Measurements from ENCODE around the gene KCNIP4. TPM values are rescaled to one million over a fixed set of nuclear protein-coding genes. Genes with fewer than 3 reads are reported as not detected.
"Not testable (repeated sequence)": the region's sequence is repeated elsewhere in the genome, so short reads cannot be mapped to it uniquely, and the experiment has no call there.

KCNIP4 gene
- total and polyA plus RNA-seq, 7 donors: 0.03 TPM; not detected in 6

GRCh38 chr4:21374641-21375368, 573.8 kb downstream of the KCNIP4 start:
- intact Hi-C loops (cut with DNase I): no loop called here
- 68 to 83% (median 73%) methylated on average over 2 of the region's 2 CpGs for WGBS, 3 donors

GRCh38 chr4:21367567-21367966, 581.0 kb downstream of the KCNIP4 start:
- Histone ChIP-seq H3K27ac (no peak overlapping the region), H3K9me3 (no peaks in the 10 kb centered on the region), H3K36me3 (ENCODE audit: insufficient read depth in 1 of 2, low read depth in 1 of 2) (no peaks in the 10 kb centered on the region), H3K27me3 (ENCODE audit: insufficient read depth in 3 of 3, low read length in 2 of 3) (peaks cover 0 to 1% (median 0%) of the 10 kb centered on the region in 3 donors), H3K4me3 (no peak overlapping the region), H3K4me1 (no peaks in the 10 kb centered on the region)
- ATAC-seq (no peak), DNase-seq (no peak)
- no peak for TF ChIP-seq CTCF (IDR thresholded peaks at IDR 0.05)
- intact Hi-C loops (cut with DNase I): no loop called here
- 52 to 75% (median 53%) methylated on average over 2 of the region's 2 CpGs for WGBS, 3 donors

More at GRCh38 chr4:21374641-21375368, 573.8 kb downstream of the KCNIP4 start:
- no peak overlapping the region for H3K27ac ChIP-seq
- H3K9me3 ChIP-seq: no peaks in the 10 kb centered on the region
- TF ChIP-seq CTCF (IDR thresholded peaks at IDR 0.05): no peak
- no peak overlapping the region for H3K4me3 ChIP-seq
- no peak for DNase-seq
- no peak for ATAC-seq
- H3K27me3 ChIP-seq (ENCODE audit: insufficient read depth in 3 of 3, low read length in 2 of 3): no peaks in the 10 kb centered on the region
- H3K36me3 ChIP-seq (ENCODE audit: insufficient read depth in 1 of 2, low read depth in 1 of 2): no peaks in the 10 kb centered on the region
- H3K4me1 ChIP-seq: no peaks in the 10 kb centered on the region

- H3K36me3 ChIP-seq (ENCODE audit: insufficient read depth in 1 of 2, low read depth in 1 of 2): no peaks in the 10 kb centered on the region
- ATAC-seq (no peak), DNase-seq (no peak)
- no peak overlapping the region for H3K4me3 ChIP-seq
- WGBS, 3 donors: 24 to 60% (median 43%) methylated on average over 1 of the region's 1 CpG
- H3K9me3 ChIP-seq: no peaks in the 10 kb centered on the region
- H3K27me3 ChIP-seq (ENCODE audit: insufficient read depth in 3 of 3, low read length in 2 of 3): peaks cover 0 to 1% (median 0%) of the 10 kb centered on the region in 3 donors
- H3K4me1 ChIP-seq: no peaks in the 10 kb centered on the region
- H3K27ac ChIP-seq: no peak overlapping the region
- TF ChIP-seq CTCF (IDR thresholded peaks at IDR 0.05): no peak
- intact Hi-C loops (cut with DNase I): no loop called here
Observed at GRCh38 chr4:21366840-21367239, 581.7 kb downstream of the KCNIP4 start.

- DNase-seq (no peak), ATAC-seq (no peak)
- H3K4me3 ChIP-seq: no peak overlapping the region
- no peaks in the 10 kb centered on the region for H3K36me3 ChIP-seq (ENCODE audit: insufficient read depth in 1 of 2, low read depth in 1 of 2)
- intact Hi-C loops (cut with DNase I): no loop called here
- peaks cover 0 to 1% (median 0%) of the 10 kb centered on the region in 3 donors for H3K27me3 ChIP-seq (ENCODE audit: insufficient read depth in 3 of 3, low read length in 2 of 3)
- no peaks in the 10 kb centered on the region for H3K9me3 ChIP-seq
- no peaks in the 10 kb centered on the region for H3K4me1 ChIP-seq
- H3K27ac ChIP-seq: no peak overlapping the region
- WGBS, 3 donors: 37 to 39% (median 38%) methylated on average over 2 of the region's 2 CpGs
- no peak for TF ChIP-seq CTCF (IDR thresholded peaks at IDR 0.05)
Observed at GRCh38 chr4:21366312-21366711, 582.3 kb downstream of the KCNIP4 start.

- H3K36me3 ChIP-seq (ENCODE audit: insufficient read depth in 1 of 2, low read depth in 1 of 2): no peaks in the 10 kb centered on the region
- H3K27ac ChIP-seq: no peak overlapping the region
- intact Hi-C loops (cut with DNase I): no loop called here
- no peak overlapping the region for H3K4me3 ChIP-seq
- H3K4me1 ChIP-seq: no peaks in the 10 kb centered on the region
- no peak for ATAC-seq
- H3K9me3 ChIP-seq: no peaks in the 10 kb centered on the region
- DNase-seq: no peak
- TF ChIP-seq CTCF (IDR thresholded peaks at IDR 0.05): no peak
- H3K27me3 ChIP-seq (ENCODE audit: insufficient read depth in 3 of 3, low read length in 2 of 3): peaks cover 0 to 1% (median 0%) of the 10 kb centered on the region in 3 donors
- WGBS, 3 donors: 53 to 70% (median 70%) methylated on average over 1 of the region's 1 CpG
Observed at GRCh38 chr4:21363701-21364100, 584.9 kb downstream of the KCNIP4 start.

GRCh38 chr4:21352354-21352753, 596.2 kb downstream of the KCNIP4 start:
- H3K36me3 ChIP-seq (ENCODE audit: insufficient read depth in 1 of 2, low read depth in 1 of 2); H3K27ac ChIP-seq; H3K4me1 ChIP-seq; ATAC-seq; H3K9me3 ChIP-seq; DNase-seq; H3K27me3 ChIP-seq (ENCODE audit: insufficient read depth in 3 of 3, low read length in 2 of 3); H3K4me3 ChIP-seq; intact Hi-C loops (cut with DNase I): not testable (repeated sequence)
- 76 to 84% (median 79%) methylated on average over 4 of the region's 4 CpGs for WGBS, 3 donors

Measured in psoas muscle (tissue), 8 donors.